Endothelial cell of umbilical vein (primary cell): ENCODE measurements around the gene EVI2B. TPM values are rescaled to one million over a fixed set of nuclear protein-coding genes. Genes with fewer than 3 reads are reported as not detected.
"Not testable (repeated sequence)": the region's sequence is repeated elsewhere in the genome, so short reads cannot be mapped to it uniquely, and the experiment has no call there.

Experiments
- BruUV-seq: library from RNA; stranded (reverse); fragments of 400-500 nt; replicated peaks from 2 replicates; lab custom pipeline; 2021; lab: Mats Ljungman, UMichigan
- CTCF ChIA-PET: fragments of 300-600, 350-600 bp; sonication (Branson Sonifier 250); formaldehyde crosslinking; loops from one replicate; lab custom pipeline; 2021; ENCODE audit warnings: antibody characterized with exemption, inconsistent platforms; lab: Charles Lee
- POLR2A ChIA-PET: fragments of 300-600, 350-600 bp; sonication (Branson Sonifier 250); formaldehyde crosslinking; loops from one replicate; lab custom pipeline; 2021; ENCODE audit warnings: antibody characterized with exemption, inconsistent platforms; lab: Charles Lee
- DNase-seq: peaks from one replicate; pipeline ENCODE4 v3.0.0-alpha.2; 2011; ENCODE audit warnings: low read depth, low spot score
- FAIRE-seq: peaks from 2 replicates; lab custom pipeline; 2011; peaks lifted over from hg19 to GRCh38; lab: Jason Lieb, UNC
- H2AFZ ChIP-seq: 2 replicates; pipeline ENCODE4 v1.6.0; 2012; ENCODE audit warnings: low read depth, low read length, control low read depth, inconsistent platforms
- H3K27ac ChIP-seq: 2 replicates; pipeline ENCODE4 v1.5.1; 2011; ENCODE audit warnings: low read depth, mild to moderate bottlenecking, control low read depth, low read length, moderate library complexity; ENCODE audit not compliant: insufficient read depth
- H3K27me3 ChIP-seq, 2 experiments: 2 replicates each; pipeline versions ENCODE4 v1.6.0 to v1.6.1; 2011; ENCODE audit warnings: low read length in 2 of 2, mixed read lengths in 1 of 2; ENCODE audit not compliant: control insufficient read depth in 2 of 2, insufficient read depth in 2 of 2
- H3K36me3 ChIP-seq, 2 experiments: 2 replicates in 1 of 2; 3 replicates in 1 of 2; pipeline ENCODE4 v1.5.1; 2011; ENCODE audit warnings: low read length in 2 of 2, mild to moderate bottlenecking in 1 of 2, moderate library complexity in 1 of 2; ENCODE audit not compliant: control insufficient read depth in 2 of 2, insufficient read depth in 2 of 2; ENCODE audit errors: extremely low read depth in 1 of 2
- H3K4me1 ChIP-seq: 3 replicates; pipeline ENCODE4 v1.5.1; 2011; ENCODE audit warnings: mild to moderate bottlenecking, low read length; ENCODE audit not compliant: control insufficient read depth, insufficient read depth; ENCODE audit errors: extremely low read depth
- H3K4me2 ChIP-seq: 2 replicates; pipeline ENCODE4 v1.6.1; 2011; ENCODE audit warnings: low read length, control low read depth, mixed read lengths; ENCODE audit not compliant: insufficient read depth
- H3K4me3 ChIP-seq, 3 experiments: fragments of 200-600 bp in 1 of 3; sonication (generic), shearing (Covaris generic) in 1 of 3; replicated peaks in 1 of 3; 2 replicates each; pipeline ENCODE4 v1.5.1; 2011 to 2016; ENCODE audit warnings: control low read depth in 3 of 3, low read length in 3 of 3, mild to moderate bottlenecking in 2 of 3, inconsistent platforms in 1 of 3, low read depth in 1 of 3, moderate library complexity in 1 of 3; ENCODE audit not compliant: insufficient read depth in 1 of 3
- H3K79me2 ChIP-seq: 2 replicates; pipeline ENCODE4 v1.6.0; 2012; ENCODE audit warnings: low read length, inconsistent platforms; ENCODE audit not compliant: control insufficient read depth, insufficient read depth
- H3K9ac ChIP-seq: replicated peaks from 2 replicates; pipeline ENCODE3; 2011; ENCODE audit warnings: low read length, control low read depth; ENCODE audit not compliant: insufficient read depth; ENCODE audit errors: extremely low read depth
- H3K9me1 ChIP-seq: replicated peaks from 3 replicates; pipeline ENCODE4 v1.6.0; 2011; ENCODE audit warnings: mild to moderate bottlenecking, low read length; ENCODE audit not compliant: control insufficient read depth, insufficient read depth; ENCODE audit errors: extremely low read depth
- H3K9me3 ChIP-seq: replicated peaks from 2 replicates; pipeline ENCODE4 v1.5.1; 2012; ENCODE audit warnings: low read length, inconsistent platforms; ENCODE audit not compliant: control insufficient read depth, insufficient read depth
- H4K20me1 ChIP-seq: replicated peaks from 2 replicates; pipeline ENCODE3; 2011; ENCODE audit warnings: mild to moderate bottlenecking, low read length; ENCODE audit not compliant: control insufficient read depth, insufficient read depth; ENCODE audit errors: extremely low read depth
- FOS ChIP-seq: IDR thresholded peaks from 2 replicates; pipeline ENCODE4 v1.6.1; 2011; ENCODE audit warnings: mild to moderate bottlenecking, low read length, moderate library complexity, borderline replicate concordance; ENCODE audit not compliant: insufficient read depth
- MYC ChIP-seq: IDR thresholded peaks from one replicate; pipeline ENCODE4 v1.6.1; 2011; ENCODE audit warnings: mild to moderate bottlenecking, low read depth, low read length
- dilution Hi-C: fragments of 300-500 bp; cut with MboI; formaldehyde crosslinking; loops from one replicate; pipeline ENCODE4 v1.15.0; 2019; ENCODE audit warnings: low sequenced_read_pairs; ENCODE audit not compliant: extremely low pct_ligation_motif_present
- intact Hi-C: fragments of 100-400 bp; cut with micrococcal nuclease; formaldehyde crosslinking; loops from one replicate; pipeline ENCODE4 v1.10.0; 2022
- polyA plus RNA-seq, 4 experiments: library from polyadenylated mRNA; depleted of rRNA in 3 of 4; stranded (reverse) in 3 of 4; unstranded in 1 of 4; fragments of >200 nt; gene quantifications; 2 replicates each; pipeline versions ENCODE4 v1.2.1 to v1.2.3, GENCODE V29; 2011 to 2012; ENCODE audit warnings: missing spikeins in 1 of 4
- total RNA-seq: library from RNA; stranded (reverse); gene quantifications from 2 replicates; pipeline ENCODE4 v1.2.3, GENCODE V29; 2021

The EVI2B gene
- total and polyA plus RNA-seq, 2 donors (not counting 3 experiments of a cell fraction or from before 2014, with no cell fraction given), result 1.7 to 1.9 TPM

- Histone ChIP-seq H3K9me1 (no peaks in the 10 kb centered on the region), H3K36me3 (peaks cover 3 to 4% of the 10 kb centered on the region in 2 experiments), H3K9ac (no peak overlapping the region), H3K9me3 (no peaks in the 10 kb centered on the region), H4K20me1 (no peaks in the 10 kb centered on the region), H3K27me3 (no peaks in the 10 kb centered on the region), H2AFZ (no peak overlapping the region), H3K4me2 (no peak overlapping the region), H3K4me3 (no peak overlapping the region), H3K4me1 (peaks cover 14% of the 10 kb centered on the region), H3K79me2 (no peaks in the 10 kb centered on the region), H3K27ac (no peak overlapping the region)
- intact Hi-C loops (loop anchor here (5.0 kb wide), 1 partner anchor 46 kb away; the partner anchor contains the start of gene EVI2B), dilution Hi-C loops (no loop called here)
- no peak for TF ChIP-seq MYC
- no peak for TF ChIP-seq FOS
- no peak for DNase-seq
- CTCF ChIA-PET, result interaction anchor here (0.7 to 3.2 kb wide), 6 partner anchors 8 to 107 kb away, joined by 3 to 11 read pairs (median 4); partner anchors contain the start of gene EVI2B
- POLR2A ChIA-PET, result no interaction called here
- BruUV-seq, result no TSS peak
- FAIRE-seq, result no peak
Measured at GRCh38 chr17:31266042-31266441, 47.8 kb downstream of the EVI2B start.

GRCh38 chr17:31262923-31263322 lies 50.9 kb downstream of the EVI2B start:
- H3K27me3 ChIP-seq, H3K4me2 ChIP-seq, FAIRE-seq, H3K9me3 ChIP-seq, H3K27ac ChIP-seq, H3K36me3 ChIP-seq, POLR2A ChIA-PET, H3K9me1 ChIP-seq, dilution Hi-C loops, H2AFZ ChIP-seq, H3K4me3 ChIP-seq, DNase-seq, CTCF ChIA-PET, H4K20me1 ChIP-seq, H3K4me1 ChIP-seq, H3K9ac ChIP-seq, intact Hi-C loops, BruUV-seq, H3K79me2 ChIP-seq: not testable (repeated sequence)
